K562 (cell line): ENCODE measurements around the gene EEFSEC.

ENCODE experiments used
- BHLHE40 ChIP-seq: IDR thresholded peaks from 2 replicates; pipeline ENCODE4 v1.6.1; 2011; ENCODE audit warnings: low read length, improper control_type of control experiment
- CREM ChIP-seq: IDR thresholded peaks from 2 replicates; pipeline ENCODE4 v1.6.1; 2014; ENCODE audit warnings: antibody characterized with exemption, low read depth
- HDAC2 ChIP-seq: fragments of 450-650 bp; IDR thresholded peaks from 2 replicates; pipeline ENCODE4 v1.6.1; 2016; ENCODE audit warnings: mild to moderate bottlenecking
- NR2C1 ChIP-seq, 2 experiments: fragments of 450-650 bp; IDR thresholded peaks; 2 replicates each; pipeline ENCODE4 v1.6.1; 2017; ENCODE audit warnings: mild to moderate bottlenecking in 2 of 2, antibody characterized with exemption in 1 of 2, inconsistent platforms in 1 of 2, missing compliant biosample characterization in 1 of 2, missing genetic modification characterization in 1 of 2
- PYGO2 ChIP-seq: fragments of 450-650 bp; IDR thresholded peaks from 2 replicates; pipeline ENCODE4 v1.6.1; 2016; ENCODE audit warnings: mild to moderate bottlenecking, missing genetic modification characterization, moderate library complexity, missing compliant biosample characterization
- SIN3A ChIP-seq, 2 experiments: fragments of 150-350 bp in 1 of 2; IDR thresholded peaks; 2 replicates each; pipeline ENCODE4 v1.6.1; 2011 to 2016; ENCODE audit warnings: borderline replicate concordance in 2 of 2, low read depth in 2 of 2, low read length in 2 of 2, mild to moderate bottlenecking in 2 of 2, moderate library complexity in 2 of 2; ENCODE audit not compliant: control insufficient read depth in 1 of 2
- TCF7 ChIP-seq: sonication (generic); IDR thresholded peaks from 2 replicates; pipeline ENCODE4 v1.6.1; 2016; ENCODE audit warnings: antibody characterized with exemption, borderline replicate concordance
- ZBTB1 ChIP-seq: sonication (generic); formaldehyde crosslinking; IDR thresholded peaks from 2 replicates; pipeline ENCODE4 v1.8.1; 2023; ENCODE audit warnings: missing genetic modification reagents, low read depth, mild to moderate bottlenecking, borderline replicate concordance
- ZNF174 ChIP-seq: fragments of 250-450 bp; sonication (Bioruptor Pico); IDR thresholded peaks from 2 replicates; pipeline ENCODE4 v1.4.0; 2020; ENCODE audit warnings: mild to moderate bottlenecking
- ZNF431 ChIP-seq: sonication (generic); formaldehyde crosslinking; IDR thresholded peaks from 2 replicates; pipeline ENCODE4 v1.8.0; 2022; ENCODE audit warnings: mild to moderate bottlenecking, missing genetic modification reagents
- TF ChIP-seq, protein P1 (sequence below), 3 experiments: IDR thresholded peaks in 2 of 3; conservative IDR thresholded peaks in 1 of 3; 2 replicates each; pipeline ENCODE4 v1.5.1; 2011 to 2012; ENCODE audit warnings: low read length in 3 of 3, mild to moderate bottlenecking in 3 of 3, control low read depth in 2 of 3, improper control_type of control experiment in 1 of 3, inconsistent platforms in 1 of 3, low read depth in 1 of 3, mixed read lengths in 1 of 3, moderate library complexity in 1 of 3; ENCODE audit not compliant: insufficient read depth in 2 of 3
- TF ChIP-seq, protein P2 (sequence below): fragments of 450-650 bp; formaldehyde crosslinking; IDR thresholded peaks from 2 replicates; pipeline ENCODE4 v1.4.0; 2022; ENCODE audit warnings: mild to moderate bottlenecking, moderate library complexity

DNA sequence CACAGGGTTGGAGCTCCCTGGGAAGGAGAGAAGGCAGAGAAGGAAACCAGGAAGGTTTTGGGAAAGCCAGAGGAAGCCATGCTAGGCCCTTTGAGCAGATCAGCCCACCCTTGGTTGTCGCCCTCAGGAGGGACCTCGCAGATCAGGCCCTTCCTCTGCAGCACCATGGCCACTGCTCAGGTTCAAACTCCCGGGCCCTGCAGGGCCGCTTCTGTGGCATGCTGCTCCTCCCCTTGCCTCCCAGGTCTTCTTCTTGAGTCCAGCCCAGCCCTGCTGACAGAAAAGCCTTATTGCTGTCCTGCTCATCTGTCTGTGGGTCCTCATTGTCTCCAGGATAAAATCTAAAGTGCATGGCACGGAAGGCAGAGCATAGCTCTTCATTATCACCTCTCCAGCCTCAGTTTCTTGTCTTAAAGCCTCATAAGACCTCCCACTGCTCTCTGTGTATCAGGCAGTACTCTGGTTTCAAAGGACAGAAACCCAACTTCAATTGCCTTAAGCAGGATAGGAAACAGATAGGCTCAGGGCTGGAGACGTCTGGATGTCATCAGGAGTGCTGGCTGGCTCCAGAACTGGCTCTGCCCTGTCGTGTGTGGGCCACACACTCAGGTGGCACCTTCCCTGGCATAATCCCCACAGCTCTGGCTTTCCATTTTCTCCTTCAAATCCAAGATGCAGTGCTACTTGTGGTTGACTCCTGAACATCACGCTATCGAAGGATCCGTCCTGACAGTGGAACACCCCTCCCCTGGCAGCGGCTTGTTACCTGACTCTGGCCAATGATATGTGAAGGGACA is 118.5 kb downstream of the EEFSEC start:
- TF ChIP-seq HDAC2 (no peak), NR2C1 (IDR thresholded peaks at IDR 0.05) (no peak), NR2C1 (tag; IDR thresholded peaks at IDR 0.05) (no peak), CREM (no peak), TCF7 (no peak), PYGO2 (no peak), ZNF174 (no peak), ZNF431 (CRISPR knock-in tag) (no peak), BHLHE40 (no peak), ZBTB1 (CRISPR knock-in tag) (no peak), SIN3A (IDR thresholded peaks at IDR 0.05; ENCODE audit: borderline replicate concordance in 2 of 2, control insufficient read depth in 1 of 2, low read depth in 2 of 2, low read length in 2 of 2) (no peak)
- TF ChIP-seq, protein P1, sequence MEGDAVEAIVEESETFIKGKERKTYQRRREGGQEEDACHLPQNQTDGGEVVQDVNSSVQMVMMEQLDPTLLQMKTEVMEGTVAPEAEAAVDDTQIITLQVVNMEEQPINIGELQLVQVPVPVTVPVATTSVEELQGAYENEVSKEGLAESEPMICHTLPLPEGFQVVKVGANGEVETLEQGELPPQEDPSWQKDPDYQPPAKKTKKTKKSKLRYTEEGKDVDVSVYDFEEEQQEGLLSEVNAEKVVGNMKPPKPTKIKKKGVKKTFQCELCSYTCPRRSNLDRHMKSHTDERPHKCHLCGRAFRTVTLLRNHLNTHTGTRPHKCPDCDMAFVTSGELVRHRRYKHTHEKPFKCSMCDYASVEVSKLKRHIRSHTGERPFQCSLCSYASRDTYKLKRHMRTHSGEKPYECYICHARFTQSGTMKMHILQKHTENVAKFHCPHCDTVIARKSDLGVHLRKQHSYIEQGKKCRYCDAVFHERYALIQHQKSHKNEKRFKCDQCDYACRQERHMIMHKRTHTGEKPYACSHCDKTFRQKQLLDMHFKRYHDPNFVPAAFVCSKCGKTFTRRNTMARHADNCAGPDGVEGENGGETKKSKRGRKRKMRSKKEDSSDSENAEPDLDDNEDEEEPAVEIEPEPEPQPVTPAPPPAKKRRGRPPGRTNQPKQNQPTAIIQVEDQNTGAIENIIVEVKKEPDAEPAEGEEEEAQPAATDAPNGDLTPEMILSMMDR (IDR thresholded peaks at IDR 0.05 in 2 of 3, conservative IDR thresholded peaks at IDR 0.05 in 1 of 3; ENCODE audit: insufficient read depth in 2 of 3, low read depth in 1 of 3, low read length in 3 of 3), result no peak
- TF ChIP-seq, protein P2, sequence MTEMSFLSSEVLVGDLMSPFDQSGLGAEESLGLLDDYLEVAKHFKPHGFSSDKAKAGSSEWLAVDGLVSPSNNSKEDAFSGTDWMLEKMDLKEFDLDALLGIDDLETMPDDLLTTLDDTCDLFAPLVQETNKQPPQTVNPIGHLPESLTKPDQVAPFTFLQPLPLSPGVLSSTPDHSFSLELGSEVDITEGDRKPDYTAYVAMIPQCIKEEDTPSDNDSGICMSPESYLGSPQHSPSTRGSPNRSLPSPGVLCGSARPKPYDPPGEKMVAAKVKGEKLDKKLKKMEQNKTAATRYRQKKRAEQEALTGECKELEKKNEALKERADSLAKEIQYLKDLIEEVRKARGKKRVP (CRISPR knock-in tag), result no peak
